HepG2 (cell line): ENCODE results near the gene TPRX1. TPM values are rescaled to one million over a fixed set of nuclear protein-coding genes. Genes with fewer than 3 reads are reported as not detected.

ENCODE experiments used
- ATAC-seq: fragments of 200-7000 bp; cut with Tn5 transposase; 3 replicates; pipeline ENCODE4 v1.9.1; 2020; ENCODE audit warnings: mild to moderate bottlenecking, moderate library complexity
- BruUV-seq: library from RNA; stranded (reverse); fragments of 400-500 nt; replicated peaks from 2 replicates; lab custom pipeline; 2021; lab: Mats Ljungman, UMichigan
- CTCF ChIA-PET: fragments of 300-600 bp; formaldehyde crosslinking; extraction: SDS; loops from one replicate; lab custom pipeline; 2021; ENCODE audit warnings: low total read pairs, inconsistent platforms, low intra/inter-chr PET ratio; lab: Yijun Ruan, JAX
- POLR2A ChIA-PET: fragments of 350-600 bp; sonication (Branson Sonifier 250); formaldehyde crosslinking; loops from one replicate; lab custom pipeline; 2020; ENCODE audit warnings: antibody characterized with exemption, inconsistent platforms; lab: Yijun Ruan, JAX
- DNase-seq: peaks from one replicate; pipeline ENCODE4 v3.0.0-alpha.2; 2015; ENCODE audit warnings: low spot score
- FAIRE-seq: peaks from 3 replicates; lab custom pipeline; 2011; peaks lifted over from hg19 to GRCh38; lab: Jason Lieb, UNC
- H2AFZ ChIP-seq: one replicate; pipeline ENCODE4 v1.6.1; 2011; ENCODE audit warnings: low read length, inconsistent platforms
- H3K27ac ChIP-seq: fragments of 300-600 bp; 3 replicates; pipeline ENCODE4 v1.8.0; 2011; ENCODE audit warnings: mixed run types, mild to moderate bottlenecking, mixed read lengths, low read length, inconsistent platforms; ENCODE audit not compliant: insufficient read depth; ENCODE audit errors: extremely low read length
- H3K27me3 ChIP-seq, 2 experiments: fragments of 200-600 bp in 1 of 2; 2 replicates in 1 of 2; 3 replicates in 1 of 2; pipeline versions ENCODE4 v1.6.0 to v1.8.0; 2011; ENCODE audit warnings: low read length in 2 of 2, mild to moderate bottlenecking in 2 of 2, moderate library complexity in 2 of 2, inconsistent platforms in 1 of 2; ENCODE audit not compliant: insufficient read depth in 2 of 2, control insufficient read depth in 1 of 2
- H3K36me3 ChIP-seq, 2 experiments: fragments of 200-600 bp in 1 of 2; replicated peaks in 1 of 2; 2 replicates in 1 of 2; 3 replicates in 1 of 2; pipeline versions ENCODE4 v1.5.1 to v1.8.0; 2011; ENCODE audit warnings: low read length in 2 of 2, inconsistent platforms in 1 of 2; ENCODE audit not compliant: insufficient read depth in 2 of 2, control insufficient read depth in 1 of 2
- H3K4me1 ChIP-seq: 2 replicates; pipeline ENCODE4 v1.5.1; 2012; ENCODE audit warnings: low read length, inconsistent platforms; ENCODE audit not compliant: insufficient read depth
- H3K4me2 ChIP-seq: 2 replicates; pipeline ENCODE4 v1.6.0; 2011; ENCODE audit warnings: low read depth, low read length, inconsistent platforms
- H3K4me3 ChIP-seq, 3 experiments: fragments of 200-600 bp in 1 of 3; sonication (generic), shearing (Covaris generic) in 1 of 3; replicated peaks in 1 of 3; 2 replicates each; pipeline ENCODE4 v1.5.1; 2011 to 2016; ENCODE audit warnings: low read length in 3 of 3, inconsistent platforms in 2 of 3, low read depth in 2 of 3, mild to moderate bottlenecking in 2 of 3, control low read depth in 1 of 3, mixed read lengths in 1 of 3; ENCODE audit not compliant: insufficient read depth in 1 of 3
- H3K79me2 ChIP-seq: one replicate; pipeline ENCODE4 v1.6.1; 2011; ENCODE audit warnings: low read length, inconsistent platforms; ENCODE audit not compliant: insufficient read depth
- H3K9ac ChIP-seq: 2 replicates; pipeline ENCODE4 v1.6.0; 2011; ENCODE audit warnings: mild to moderate bottlenecking, low read depth, low read length, inconsistent platforms; ENCODE audit not compliant: insufficient read depth
- H3K9me3 ChIP-seq: 2 replicates; pipeline ENCODE4 v1.5.1; 2012; ENCODE audit warnings: mild to moderate bottlenecking, low read length
- H4K20me1 ChIP-seq: 2 replicates; pipeline ENCODE4 v1.6.0; 2011; ENCODE audit warnings: inconsistent platforms, mild to moderate bottlenecking, low read length, moderate library complexity; ENCODE audit not compliant: insufficient read depth
- AKAP8 ChIP-seq: sonication (generic); formaldehyde crosslinking; IDR thresholded peaks from 2 replicates; pipeline ENCODE4 v1.5.1; 2020; ENCODE audit warnings: mild to moderate bottlenecking, missing genetic modification reagents
- HHEX ChIP-seq: IDR thresholded peaks from 2 replicates; pipeline ENCODE4 v1.6.1; 2016; ENCODE audit warnings: control low read depth
- HNRNPH1 ChIP-seq: fragments of 200-400 bp; formaldehyde crosslinking; optimal IDR thresholded peaks from 2 replicates; pipeline ENCODE3; 2017; ENCODE audit warnings: mild to moderate bottlenecking, low read depth, low read length
- MIXL1 ChIP-seq: IDR thresholded peaks from 2 replicates; pipeline ENCODE4 v1.6.1; 2016
- YEATS2 ChIP-seq: sonication (generic); formaldehyde crosslinking; IDR thresholded peaks from 2 replicates; pipeline ENCODE4 v1.4.0; 2020; ENCODE audit warnings: missing genetic modification reagents, borderline replicate concordance
- YEATS4 ChIP-seq: sonication (generic); formaldehyde crosslinking; IDR thresholded peaks from 2 replicates; pipeline ENCODE4 v1.4.0; 2020; ENCODE audit warnings: missing genetic modification reagents, borderline replicate concordance
- ZBTB46 ChIP-seq: sonication (generic); formaldehyde crosslinking; IDR thresholded peaks from 2 replicates; pipeline ENCODE4 v1.4.0; 2020; ENCODE audit warnings: mild to moderate bottlenecking, missing genetic modification reagents, borderline replicate concordance
- ZNF10 ChIP-seq: sonication (generic); formaldehyde crosslinking; IDR thresholded peaks from 2 replicates; pipeline ENCODE4 v1.4.0; 2020; ENCODE audit warnings: mild to moderate bottlenecking, low read depth, missing genetic modification reagents, borderline replicate concordance
- ZNF331 ChIP-seq: sonication (generic); formaldehyde crosslinking; IDR thresholded peaks from 2 replicates; pipeline ENCODE4 v1.4.0; 2020; ENCODE audit warnings: missing genetic modification reagents
- ZNF460 ChIP-seq: sonication (generic); formaldehyde crosslinking; IDR thresholded peaks from 2 replicates; pipeline ENCODE4 v1.5.1; 2020; ENCODE audit warnings: missing genetic modification reagents, mild to moderate bottlenecking, borderline replicate concordance
- ZNF530 ChIP-seq: sonication (generic); formaldehyde crosslinking; IDR thresholded peaks from 2 replicates; pipeline ENCODE4 v1.5.0; 2020; ENCODE audit warnings: low read depth, mild to moderate bottlenecking, missing genetic modification reagents
- ZNF773 ChIP-seq: sonication (generic); formaldehyde crosslinking; IDR thresholded peaks from 2 replicates; pipeline ENCODE4 v1.4.0; 2020; ENCODE audit warnings: missing genetic modification reagents, borderline replicate concordance
- ZNF790 ChIP-seq: sonication (generic); formaldehyde crosslinking; IDR thresholded peaks from 2 replicates; pipeline ENCODE4 v1.8.0; 2022; ENCODE audit warnings: missing genetic modification reagents, mild to moderate bottlenecking, borderline replicate concordance
- ZNF83 ChIP-seq: sonication (generic); formaldehyde crosslinking; IDR thresholded peaks from 2 replicates; pipeline ENCODE4 v1.4.0; 2020; ENCODE audit warnings: missing genetic modification reagents, mild to moderate bottlenecking, borderline replicate concordance
- WGBS: methylation state at CpG from one replicate; pipeline ENCODE4 v1.1.6; 2017; ENCODE audit warnings: low lambda C conversion rate; 5-methylcytosine and 5-hydroxymethylcytosine counted together
- in situ Hi-C: cut with HindIII; loops from 2 replicates; pipeline ENCODE4 v1.10.0; 2017; ENCODE audit warnings: low pct_unique_long_range_greater_than_20kb; ENCODE audit not compliant: extremely low pct_ligation_motif_present
- intact Hi-C: fragments of 100-400 bp; cut with micrococcal nuclease; formaldehyde crosslinking; loops from one replicate; pipeline ENCODE4 v1.10.0; 2022; ENCODE audit not compliant: unreplicated experiment
- polyA plus RNA-seq, 8 experiments: library from polyadenylated mRNA; depleted of rRNA in 3 of 8; stranded (reverse) in 7 of 8; unstranded in 1 of 8; fragments of >200 nt; fragmentation: Illumina TruSeq in 4 of 8; extraction: Trizol in 4 of 8; gene quantifications; 2 replicates each; pipeline versions ENCODE4 v1.2.1 to v1.2.3, GENCODE V29; 2011 to 2016; ENCODE audit warnings: low read depth in 4 of 8, missing spikeins in 1 of 8, mixed read lengths in 1 of 8; ENCODE audit not compliant: insufficient read depth in 1 of 8
- total RNA-seq, 5 experiments: library from RNA; depleted of rRNA; stranded (reverse); fragments of >200 nt; fragmentation: Illumina TruSeq; extraction: Trizol; gene quantifications; 2 replicates each; pipeline ENCODE4 v1.2.3, GENCODE V29; 2016; ENCODE audit warnings: low read depth in 1 of 5
- TF ChIP-seq, protein P1 (sequence below): sonication (generic); formaldehyde crosslinking; IDR thresholded peaks from 2 replicates; pipeline ENCODE4 v1.5.1; 2020; ENCODE audit warnings: missing genetic modification reagents, mild to moderate bottlenecking, borderline replicate concordance

TPRX1 gene
- total and polyA plus RNA-seq, 2 of the 13 experiments (the other 11 are each of a cell fraction or from before 2014, with no cell fraction given): not detected

DNA sequence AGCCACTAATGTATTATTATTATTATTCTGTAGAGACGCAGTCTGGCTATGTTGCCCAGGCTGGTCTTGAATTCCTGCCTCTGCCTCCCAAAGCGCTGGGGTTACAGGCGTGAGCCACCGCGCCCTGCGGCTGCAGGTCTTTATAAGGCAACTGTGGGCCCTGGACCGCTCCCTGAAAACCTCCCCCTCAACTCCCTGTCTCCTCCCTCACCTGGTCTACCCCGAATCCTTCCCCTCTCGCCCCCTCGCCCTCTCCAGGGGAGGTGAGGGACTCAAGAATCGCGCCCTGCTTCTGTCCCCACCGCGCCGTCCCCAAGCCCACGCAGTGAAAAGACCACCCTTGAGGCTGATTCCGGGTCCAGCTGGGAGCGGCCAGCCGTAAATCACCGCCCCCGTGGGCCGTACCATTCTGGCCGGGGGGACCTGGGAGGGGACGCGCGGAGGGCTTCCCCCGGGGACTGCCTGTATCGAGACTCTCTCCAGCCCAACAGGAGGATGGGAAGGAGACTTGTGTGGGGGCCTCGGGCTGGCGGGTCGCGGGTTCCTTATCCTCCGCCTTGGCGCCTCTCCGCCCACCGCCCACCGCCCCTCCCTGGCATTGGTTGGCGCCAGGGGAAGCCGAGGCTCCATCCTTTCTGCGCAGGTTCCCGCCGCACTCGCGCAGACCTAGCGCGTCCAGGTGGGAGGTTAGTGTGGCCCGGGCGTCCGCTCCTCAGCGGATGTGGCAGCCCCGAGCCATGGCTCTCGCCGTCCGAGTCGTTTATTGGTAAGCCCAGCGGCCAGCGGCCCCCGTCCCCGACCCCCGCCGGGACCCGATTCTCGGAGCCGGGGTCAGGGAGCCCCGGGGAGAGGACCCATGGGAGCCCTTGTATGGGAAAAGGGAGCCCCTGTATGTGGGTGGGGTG is 26.1 kb downstream of the TPRX1 start, which contains the start of gene SELENOW:
SELENOW (plus strand) TSS at position 655 of the 905 bp plus-strand sequence; CDS start at position 738, 83 bp downstream.
- FAIRE-seq: no peak
- BruUV-seq: no TSS peak
- TF ChIP-seq ZNF530 (CRISPR knock-in tag) (0 out of 2 replicates have a peak, but pooled peaks have one; percentile 41), ZNF773 (CRISPR knock-in tag) (peak; percentile 29; the same call in 1 of the 2 replicates), ZNF331 (CRISPR knock-in tag) (peak; percentile 71), ZNF83 (CRISPR knock-in tag) (no peak; the same call in 1 of the 2 replicates), ZNF10 (CRISPR knock-in tag) (no peak), ZBTB46 (CRISPR knock-in tag) (0 out of 2 replicates have a peak, but pooled peaks have one; percentile 42), YEATS2 (CRISPR knock-in tag) (no peak; the same call in 1 of the 2 replicates), ZNF790 (no peak), MIXL1 (no peak), ZNF460 (CRISPR knock-in tag) (peak; percentile 91), HHEX (CRISPR knock-in tag) (no peak), YEATS4 (peak; percentile 89), HNRNPH1 (no peak), AKAP8 (no peak)
- TF ChIP-seq, protein P1, sequence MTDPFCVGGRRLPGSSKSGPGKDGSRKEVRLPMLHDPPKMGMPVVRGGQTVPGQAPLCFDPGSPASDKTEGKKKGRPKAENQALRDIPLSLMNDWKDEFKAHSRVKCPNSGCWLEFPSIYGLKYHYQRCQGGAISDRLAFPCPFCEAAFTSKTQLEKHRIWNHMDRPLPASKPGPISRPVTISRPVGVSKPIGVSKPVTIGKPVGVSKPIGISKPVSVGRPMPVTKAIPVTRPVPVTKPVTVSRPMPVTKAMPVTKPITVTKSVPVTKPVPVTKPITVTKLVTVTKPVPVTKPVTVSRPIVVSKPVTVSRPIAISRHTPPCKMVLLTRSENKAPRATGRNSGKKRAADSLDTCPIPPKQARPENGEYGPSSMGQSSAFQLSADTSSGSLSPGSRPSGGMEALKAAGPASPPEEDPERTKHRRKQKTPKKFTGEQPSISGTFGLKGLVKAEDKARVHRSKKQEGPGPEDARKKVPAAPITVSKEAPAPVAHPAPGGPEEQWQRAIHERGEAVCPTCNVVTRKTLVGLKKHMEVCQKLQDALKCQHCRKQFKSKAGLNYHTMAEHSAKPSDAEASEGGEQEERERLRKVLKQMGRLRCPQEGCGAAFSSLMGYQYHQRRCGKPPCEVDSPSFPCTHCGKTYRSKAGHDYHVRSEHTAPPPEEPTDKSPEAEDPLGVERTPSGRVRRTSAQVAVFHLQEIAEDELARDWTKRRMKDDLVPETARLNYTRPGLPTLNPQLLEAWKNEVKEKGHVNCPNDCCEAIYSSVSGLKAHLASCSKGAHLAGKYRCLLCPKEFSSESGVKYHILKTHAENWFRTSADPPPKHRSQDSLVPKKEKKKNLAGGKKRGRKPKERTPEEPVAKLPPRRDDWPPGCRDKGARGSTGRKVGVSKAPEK (CRISPR knock-in tag): 0 out of 2 replicates have a peak, but pooled peaks have one; percentile 11

More for the DNA sequence above, 26.1 kb downstream of the TPRX1 start, which contains the start of gene SELENOW:
- in situ Hi-C loops (no loop called here), intact Hi-C loops (no loop called here)
- peaks cover 18% of the 10 kb centered on the region for H3K79me2 ChIP-seq
- peak; percentile 88 for ATAC-seq
- H3K9me3 ChIP-seq: no peaks in the 10 kb centered on the region
- H3K4me2 ChIP-seq: peak within 1 kb of the TSS; percentile 94
- H3K27ac ChIP-seq: peak within 1 kb of the TSS; percentile 91
- H3K4me3 ChIP-seq: peak within 1 kb of the TSS; percentile 88 to 95 (median 93)
- H2AFZ ChIP-seq: no peak within 1 kb of the TSS
- POLR2A ChIA-PET: interaction anchor here (0.7 to 0.8 kb wide), 2 partner anchors 13 to 20 kb away, joined by 3 read pairs; no protein-coding TSS in a partner anchor
- peak within 1 kb of the TSS; percentile 97 for H3K9ac ChIP-seq
- CTCF ChIA-PET: no interaction called here
- no peaks in the 10 kb centered on the region for H4K20me1 ChIP-seq
- peaks cover 50% of the 10 kb centered on the region for H3K4me1 ChIP-seq
- DNase-seq: peak; percentile 47
- 0% methylated on average over 19 of the region's 65 CpGs for WGBS
- H3K27me3 ChIP-seq: no peaks in the 10 kb centered on the region; a peak in 1 of 5 replicates
- H3K36me3 ChIP-seq: peaks cover 0 to 15% of the 10 kb centered on the region in 2 experiments; a peak in 3 of 5 replicates
